ENCODE data around the gene LHPP.

DNA sequence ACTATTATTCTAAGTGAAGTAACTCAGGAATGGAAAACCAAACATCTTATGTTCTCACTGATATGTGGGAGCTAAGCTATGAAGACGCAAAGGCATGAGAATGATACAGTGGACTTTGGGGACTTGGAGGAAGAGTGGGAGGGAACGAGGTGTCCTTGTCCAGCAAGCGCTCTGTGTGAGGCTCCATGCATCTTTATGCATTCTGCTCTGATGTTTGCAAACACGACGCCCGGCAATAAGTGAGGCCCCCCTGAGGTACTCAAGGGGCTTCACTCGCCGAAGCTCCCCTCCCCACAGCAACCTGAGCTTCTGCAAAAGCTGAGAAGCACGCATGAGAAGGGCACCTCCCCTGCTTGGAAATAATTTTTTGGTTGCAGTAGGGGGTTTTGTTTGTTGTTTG lies 103.3 kb downstream of the LHPP start:
- TF ChIP-seq, protein P1, sequence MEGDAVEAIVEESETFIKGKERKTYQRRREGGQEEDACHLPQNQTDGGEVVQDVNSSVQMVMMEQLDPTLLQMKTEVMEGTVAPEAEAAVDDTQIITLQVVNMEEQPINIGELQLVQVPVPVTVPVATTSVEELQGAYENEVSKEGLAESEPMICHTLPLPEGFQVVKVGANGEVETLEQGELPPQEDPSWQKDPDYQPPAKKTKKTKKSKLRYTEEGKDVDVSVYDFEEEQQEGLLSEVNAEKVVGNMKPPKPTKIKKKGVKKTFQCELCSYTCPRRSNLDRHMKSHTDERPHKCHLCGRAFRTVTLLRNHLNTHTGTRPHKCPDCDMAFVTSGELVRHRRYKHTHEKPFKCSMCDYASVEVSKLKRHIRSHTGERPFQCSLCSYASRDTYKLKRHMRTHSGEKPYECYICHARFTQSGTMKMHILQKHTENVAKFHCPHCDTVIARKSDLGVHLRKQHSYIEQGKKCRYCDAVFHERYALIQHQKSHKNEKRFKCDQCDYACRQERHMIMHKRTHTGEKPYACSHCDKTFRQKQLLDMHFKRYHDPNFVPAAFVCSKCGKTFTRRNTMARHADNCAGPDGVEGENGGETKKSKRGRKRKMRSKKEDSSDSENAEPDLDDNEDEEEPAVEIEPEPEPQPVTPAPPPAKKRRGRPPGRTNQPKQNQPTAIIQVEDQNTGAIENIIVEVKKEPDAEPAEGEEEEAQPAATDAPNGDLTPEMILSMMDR (IDR thresholded peaks at IDR 0.05) = no peak
- no peak for TF ChIP-seq POLR2A (IDR thresholded peaks at IDR 0.05)

Measured in heart left ventricle (tissue), 13 donors.